HG02763 (cell line): ENCODE results near the gene FTO.

ENCODE experiments used
- ATAC-seq: cut with Tn5 transposase; IDR thresholded peaks from one replicate; pipeline ENCODE4 v1.9.1; 2021; ENCODE audit warnings: mild to moderate bottlenecking, moderate library complexity; ENCODE audit not compliant: unreplicated experiment

Gene FTO

DNA sequence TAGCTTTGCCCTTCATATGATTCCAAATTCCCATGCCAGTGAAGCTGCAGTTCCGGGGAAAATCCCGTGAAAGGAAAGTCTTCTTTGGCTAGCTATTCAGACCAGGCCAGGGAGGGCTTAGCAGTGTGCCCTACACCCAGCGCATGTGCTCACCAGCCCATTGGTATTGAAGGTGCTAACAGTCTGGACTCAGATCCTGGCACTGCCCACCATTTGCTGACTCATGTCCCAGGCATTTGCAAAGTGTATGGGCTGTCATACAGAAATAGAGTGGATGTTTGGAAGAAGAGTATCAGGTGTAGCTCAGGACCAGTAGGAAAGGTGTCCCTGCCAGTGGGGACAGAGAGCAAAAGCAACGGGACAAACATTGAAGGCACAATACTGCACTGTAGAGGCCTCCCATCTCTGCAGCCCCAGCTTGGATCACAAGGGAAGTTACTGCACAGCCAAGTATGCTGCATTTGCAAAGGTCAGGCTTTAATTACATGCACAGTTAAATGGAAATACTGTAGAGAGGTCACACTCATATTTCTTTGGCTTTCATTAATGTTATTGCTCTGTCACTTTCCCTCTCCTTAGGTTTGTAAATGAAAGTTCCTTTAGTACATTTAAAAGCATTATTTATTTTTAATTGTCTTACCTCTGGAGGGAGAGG, 362.6 kb downstream of the FTO start:
- ATAC-seq, result no peak

DNA sequence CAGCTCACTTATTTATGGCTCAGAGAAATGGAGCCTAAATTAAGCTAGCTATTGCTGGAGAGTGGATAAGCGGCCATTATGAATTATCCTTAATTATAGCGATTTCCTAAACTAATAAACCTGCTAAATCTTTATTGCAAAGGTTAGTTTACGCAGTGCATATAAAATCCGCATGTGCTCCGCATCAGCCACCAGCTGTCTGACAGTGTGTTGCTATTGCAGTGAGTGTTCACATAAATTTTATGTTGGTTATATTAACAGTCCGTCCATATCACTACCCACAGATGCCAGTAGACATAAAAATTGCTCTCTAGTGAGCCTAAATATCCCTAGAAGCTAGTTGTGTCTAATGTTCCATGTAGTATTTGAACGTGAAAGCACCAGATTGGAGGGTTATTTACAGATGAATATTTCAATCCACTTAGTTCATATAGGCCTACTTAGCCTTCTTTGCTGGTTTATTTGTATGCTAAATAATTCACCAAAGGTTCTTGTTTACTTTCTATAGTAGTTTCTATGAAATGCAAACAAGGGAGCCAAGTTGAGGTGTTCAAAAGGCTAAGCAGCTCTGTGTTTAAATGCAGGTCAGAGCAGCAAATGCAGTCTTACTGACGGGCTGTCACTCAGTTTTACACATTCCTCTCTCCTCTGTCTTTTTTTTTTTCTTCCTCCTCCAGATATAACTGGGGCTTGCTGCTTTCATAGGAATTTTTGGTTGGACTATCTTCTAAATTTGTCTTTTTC, 363.5 kb downstream of the FTO start:
- ATAC-seq, result no peak

GRCh38 chr16:54068212-54068611, 364.3 kb downstream of the FTO start:
- ATAC-seq, result no peak

GRCh38 chr16:54069601-54070239, 365.8 kb downstream of the FTO start:
- ATAC-seq, result no peak

DNA sequence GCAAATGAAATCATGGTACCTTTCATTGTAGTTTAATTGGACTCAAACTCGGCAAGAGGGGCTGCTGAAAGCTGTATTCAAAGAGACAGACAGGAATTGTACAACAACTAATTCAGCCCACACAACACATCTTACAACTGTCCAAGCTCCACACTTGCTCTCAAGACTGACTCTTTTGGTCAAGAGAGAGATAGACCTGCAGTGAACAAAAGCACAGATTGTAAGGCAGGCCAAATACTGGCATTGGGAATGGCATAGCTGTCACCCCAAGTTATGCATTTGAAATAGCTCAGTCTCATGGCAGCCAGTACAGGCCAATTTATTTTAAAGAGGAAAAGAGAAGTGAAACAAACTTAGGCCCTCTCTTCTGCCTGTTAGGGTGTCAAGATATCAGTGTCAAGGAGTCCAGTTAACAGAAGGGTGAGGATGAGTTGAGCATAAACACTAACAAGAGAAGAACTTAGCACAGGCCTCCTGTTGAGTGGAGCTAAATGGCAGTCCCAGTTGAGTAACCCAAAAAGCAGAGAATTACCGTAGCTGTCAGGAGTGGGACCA, 366.9 kb downstream of the FTO start:
- no peak for ATAC-seq

GRCh38 chr16:54071514-54071913, 367.6 kb downstream of the FTO start:
- ATAC-seq, result no peak

DNA sequence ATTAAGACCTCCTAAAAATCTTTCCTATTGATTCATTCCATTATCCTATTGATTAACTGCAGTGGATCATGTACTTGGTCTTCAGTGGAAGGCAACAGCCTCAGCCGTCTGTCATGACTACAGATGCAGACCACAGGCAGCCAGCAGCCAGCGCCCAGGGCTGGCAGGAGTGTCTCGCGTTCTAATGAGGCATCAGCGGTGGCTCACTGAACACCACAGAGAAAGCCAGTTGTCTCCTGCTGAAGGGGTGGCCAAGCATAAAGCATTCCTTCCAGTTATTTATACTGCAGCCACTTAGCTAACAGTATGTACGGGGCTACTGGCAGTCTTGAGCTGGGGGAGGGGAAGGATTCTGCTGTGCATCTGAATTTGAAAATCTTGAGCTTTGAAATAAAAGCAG, 368.3 kb downstream of the FTO start:
- no peak for ATAC-seq

GRCh38 chr16:54073356-54073755, 369.4 kb downstream of the FTO start:
- ATAC-seq, result no peak

DNA sequence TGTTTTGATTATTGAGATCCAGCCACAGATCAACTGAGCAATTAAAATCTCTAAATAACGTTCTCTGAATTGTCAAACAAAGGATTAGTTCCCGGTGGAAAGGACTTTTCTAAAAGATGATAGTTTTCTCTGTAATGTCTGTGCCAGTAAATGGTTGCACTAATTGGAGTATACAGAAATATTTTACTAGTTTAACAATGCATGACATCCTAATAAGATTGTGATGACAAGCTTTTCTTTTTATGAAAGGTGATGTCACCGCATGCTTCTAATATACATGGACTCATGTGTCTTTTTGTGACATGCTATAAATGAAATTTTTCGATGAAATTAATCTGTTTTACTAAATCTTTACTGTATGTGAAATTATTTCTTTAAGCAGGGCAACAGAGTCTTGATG, 371.5 kb downstream of the FTO start:
- no peak for ATAC-seq

DNA sequence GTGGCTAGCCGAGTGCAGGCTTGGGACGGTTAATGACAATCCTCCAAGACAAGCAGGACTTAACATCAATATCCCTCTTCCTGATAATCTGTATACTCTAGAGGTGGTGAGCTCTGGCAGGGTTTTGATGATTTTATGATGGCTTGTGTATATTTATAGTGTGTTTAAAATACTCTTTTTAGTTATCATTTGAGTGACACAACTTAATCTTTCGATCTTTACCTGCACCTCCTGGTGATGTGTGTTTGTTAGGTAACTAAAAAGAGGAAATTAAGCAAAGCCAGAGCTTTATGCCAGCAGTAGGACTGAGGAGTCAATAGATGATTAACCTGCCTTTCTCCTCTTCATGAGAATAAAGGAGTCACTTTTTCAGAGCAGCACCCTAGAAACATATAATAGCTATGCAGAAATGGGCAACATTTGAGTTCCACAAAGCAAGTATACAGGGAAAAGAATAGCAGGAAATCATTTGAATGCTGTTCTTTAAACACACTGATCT, 372.1 kb downstream of the FTO start:
- ATAC-seq, result no peak

GRCh38 chr16:54077050-54077821, 373.3 kb downstream of the FTO start:
- no peak for ATAC-seq

- no peak for ATAC-seq
Measured at GRCh38 chr16:54080524-54081008, 376.6 kb downstream of the FTO start.

- ATAC-seq, result no peak
Measured at GRCh38 chr16:54086791-54087190, 382.8 kb downstream of the FTO start.

- no peak for ATAC-seq
Measured at GRCh38 chr16:54090602-54091001, 386.6 kb downstream of the FTO start.

DNA sequence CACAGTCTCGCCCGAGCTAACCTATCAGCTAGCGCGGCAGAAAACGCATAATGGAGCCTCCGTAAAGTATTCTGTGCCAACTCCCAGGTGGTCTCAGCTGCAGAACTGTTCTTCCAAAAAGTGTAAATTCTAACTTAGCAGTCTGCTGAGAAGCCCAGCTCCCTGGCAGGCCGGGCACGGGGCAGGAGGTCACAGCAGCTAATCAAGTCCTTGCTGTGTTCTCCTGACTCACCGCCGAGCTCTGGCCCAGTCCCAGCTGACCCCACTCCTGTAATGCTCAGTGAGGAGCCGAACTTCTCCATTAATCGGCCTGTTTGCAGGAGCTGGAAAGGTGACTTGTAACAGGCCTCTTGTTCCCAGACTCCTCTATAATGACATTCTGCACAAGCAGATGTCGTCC, 389.3 kb downstream of the FTO start:
- ATAC-seq, result no peak

DNA sequence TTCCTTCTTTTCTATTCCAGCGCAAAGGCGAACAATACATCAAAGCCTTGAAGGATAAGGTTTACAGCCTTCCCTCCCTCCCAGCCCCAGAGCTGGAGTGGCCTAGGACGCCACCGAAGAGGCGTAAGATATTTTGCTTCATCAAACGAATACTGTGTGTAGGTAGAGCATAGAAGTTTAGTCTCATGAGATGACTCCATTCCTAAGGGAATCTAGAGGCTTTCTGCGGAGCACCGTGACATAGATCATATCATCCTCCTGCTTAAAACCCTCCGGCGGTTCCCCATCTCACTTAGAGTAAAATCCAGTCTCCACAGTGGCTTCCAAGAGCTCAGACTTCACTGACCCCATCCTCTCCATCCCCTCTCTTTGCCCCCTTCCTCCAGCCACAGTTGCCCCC, 390.7 kb downstream of the FTO start:
- no peak for ATAC-seq

DNA sequence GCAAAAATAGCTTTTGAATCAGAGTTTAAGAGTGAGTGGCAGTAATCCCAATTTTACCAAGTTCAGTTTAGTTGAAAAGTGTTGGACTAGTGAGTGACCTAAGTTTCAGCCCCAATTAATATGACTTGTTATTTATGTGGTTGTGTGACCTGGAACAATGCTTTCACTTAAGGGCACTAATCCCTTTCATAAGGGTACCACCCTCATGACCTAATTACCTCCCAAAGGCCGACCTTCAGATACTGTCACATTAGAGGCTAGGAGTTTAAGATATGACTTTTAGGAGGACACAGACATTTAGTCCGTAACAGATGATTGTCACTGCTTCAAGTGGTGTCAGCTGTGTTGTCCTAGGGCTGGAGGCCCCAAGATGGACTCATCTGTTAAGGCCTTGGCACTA, 392.7 kb downstream of the FTO start:
- no peak for ATAC-seq

GRCh38 chr16:54097774-54098173, 393.8 kb downstream of the FTO start:
- no peak for ATAC-seq

- no peak for ATAC-seq
Measured at GRCh38 chr16:54098247-54098646, 394.3 kb downstream of the FTO start.

- no peak for ATAC-seq
Measured at GRCh38 chr16:54099627-54100026, 395.7 kb downstream of the FTO start.
